ENCODE measurements around the gene DHRS3.

GRCh38 chr1:12521096-12521495 lies 96.9 kb downstream of the DHRS3 start:
- TF ChIP-seq CTCF (IDR thresholded peaks at IDR 0.05) = no peak
- no peak for TF ChIP-seq POLR2A (IDR thresholded peaks at IDR 0.05)

Data from body of pancreas (tissue), 4 donors.